SU-DHL-6 (cell line): ENCODE measurements around the gene EIF3F.

Experiments
- H2AFZ ChIP-seq: fragments of 200-600 bp; sonication (generic); 2 replicates; pipeline ENCODE4 v1.6.1; 2014; ENCODE audit warnings: low read depth, mild to moderate bottlenecking, moderate library complexity, mixed read lengths, antibody characterized with exemption, low read length; ENCODE audit not compliant: severe bottlenecking
- H3F3A ChIP-seq: fragments of 200-600 bp; shearing (Covaris generic); 2 replicates; pipeline ENCODE4 v1.6.0; 2016; ENCODE audit warnings: antibody characterized with exemption, mild to moderate bottlenecking; ENCODE audit not compliant: insufficient read depth
- H3K27ac ChIP-seq: fragments of 200-600 bp; sonication (generic); 2 replicates; pipeline ENCODE4 v1.5.1; 2016; ENCODE audit warnings: low read depth, mild to moderate bottlenecking, low read length, moderate library complexity, mixed read lengths
- H3K27me3 ChIP-seq: fragments of 200-600 bp; sonication (generic), shearing (Covaris generic); 2 replicates; pipeline ENCODE4 v1.6.0; 2014; ENCODE audit warnings: mild to moderate bottlenecking, low read length
- H3K36me3 ChIP-seq: fragments of 200-600 bp; sonication (generic); 2 replicates; pipeline ENCODE4 v1.6.1; 2014; ENCODE audit warnings: mild to moderate bottlenecking, low read length, mixed read lengths
- H3K4me2 ChIP-seq: fragments of 300-600, 200-600 bp; shearing (Covaris generic), sonication (generic); 2 replicates; pipeline ENCODE4 v1.6.0; 2014; ENCODE audit warnings: low read length, low read depth, mild to moderate bottlenecking; ENCODE audit not compliant: poor library complexity, severe bottlenecking
- H3K4me3 ChIP-seq: fragments of 200-600 bp; sonication (generic); 2 replicates; pipeline ENCODE4 v1.5.1; 2014; ENCODE audit warnings: antibody characterized with exemption, low read length, mild to moderate bottlenecking, mixed read lengths; ENCODE audit not compliant: insufficient read depth, poor library complexity, severe bottlenecking
- H3K79me2 ChIP-seq: fragments of 200-600 bp; sonication (generic); 2 replicates; pipeline ENCODE4 v1.6.1; 2014; ENCODE audit warnings: mild to moderate bottlenecking, low read length, moderate library complexity; ENCODE audit not compliant: insufficient read depth
- H3K9ac ChIP-seq: fragments of 200-600 bp; sonication (generic); 2 replicates; pipeline ENCODE4 v1.7.0; 2014; ENCODE audit warnings: mild to moderate bottlenecking, low read length
- H3K9me2 ChIP-seq: fragments of 200-600 bp; sonication (generic); replicated peaks from 2 replicates; pipeline ENCODE4 v1.6.1; 2014; ENCODE audit warnings: low read length; ENCODE audit not compliant: insufficient read depth
- H3K9me3 ChIP-seq: fragments of 200-600 bp; sonication (generic); 2 replicates; pipeline ENCODE4 v1.6.1; 2014; ENCODE audit warnings: low read length, mixed read lengths; ENCODE audit not compliant: insufficient read depth
- H4K20me1 ChIP-seq: fragments of 200-600 bp; sonication (generic); 2 replicates; pipeline ENCODE4 v1.6.1; 2014; ENCODE audit warnings: low read depth, mild to moderate bottlenecking, antibody characterized with exemption, low read length, moderate library complexity, mixed read lengths
- CTCF ChIP-seq: fragments of 200-600 bp; sonication (generic); IDR thresholded peaks from one replicate; pipeline ENCODE4 v1.5.1; 2017; ENCODE audit warnings: antibody characterized with exemption, mild to moderate bottlenecking, low read length, moderate library complexity; ENCODE audit not compliant: insufficient read depth, poor library complexity, severe bottlenecking
- EZH2phosphoT487 ChIP-seq: fragments of 200-600 bp; sonication (generic), shearing (Covaris generic); conservative IDR thresholded peaks from 2 replicates; pipeline ENCODE4 v1.6.1; 2018; ENCODE audit warnings: mild to moderate bottlenecking, antibody characterized with exemption, low read length, moderate library complexity, mixed read lengths

EIF3F gene

DNA sequence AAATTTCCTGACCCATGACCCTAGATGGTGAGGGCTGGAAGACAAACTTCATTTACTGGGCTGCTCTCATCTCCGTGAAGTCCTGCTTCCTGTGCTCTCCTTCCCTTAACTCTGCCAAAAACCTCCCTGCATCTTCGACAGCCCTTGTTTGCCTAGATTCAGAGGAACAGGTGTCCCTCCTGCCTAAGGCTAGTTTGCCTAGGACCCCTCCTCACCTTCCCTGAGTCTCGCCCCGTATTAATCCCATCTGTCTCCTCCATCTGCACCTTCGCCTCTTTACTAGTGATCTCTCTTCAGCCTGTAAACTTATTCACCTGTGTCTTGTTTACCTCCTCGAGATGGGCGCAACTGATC, 33.1 kb downstream of the EIF3F start:
- H3K36me3 ChIP-seq = no peaks in the 10 kb centered on the region
- no peak overlapping the region for H2AFZ ChIP-seq
- H3K9me2 ChIP-seq = no peaks in the 10 kb centered on the region
- H3K27me3 ChIP-seq = no peaks in the 10 kb centered on the region
- no peaks in the 10 kb centered on the region for H3K9me3 ChIP-seq
- H3K27ac ChIP-seq = no peak overlapping the region
- no peaks in the 10 kb centered on the region for H3F3A ChIP-seq
- TF ChIP-seq CTCF (no peak), EZH2phosphoT487 (no peak)
- H3K4me3 ChIP-seq = no peak overlapping the region
- H3K79me2 ChIP-seq = no peaks in the 10 kb centered on the region
- no peak overlapping the region for H3K4me2 ChIP-seq
- H4K20me1 ChIP-seq = no peaks in the 10 kb centered on the region
- H3K9ac ChIP-seq = no peak overlapping the region

- no peak overlapping the region for H3K9ac ChIP-seq
- H3K9me2 ChIP-seq = no peaks in the 10 kb centered on the region
- H3K36me3 ChIP-seq = no peaks in the 10 kb centered on the region
- no peak overlapping the region for H3K4me3 ChIP-seq
- H3K27me3 ChIP-seq = no peaks in the 10 kb centered on the region
- no peak overlapping the region for H3K4me2 ChIP-seq
- H2AFZ ChIP-seq = no peak overlapping the region
- H3F3A ChIP-seq = no peaks in the 10 kb centered on the region
- TF ChIP-seq CTCF = no peak
- no peak for TF ChIP-seq EZH2phosphoT487
- H3K79me2 ChIP-seq = no peaks in the 10 kb centered on the region
- H3K27ac ChIP-seq = no peak overlapping the region
- no peaks in the 10 kb centered on the region for H4K20me1 ChIP-seq
- H3K9me3 ChIP-seq = no peaks in the 10 kb centered on the region
Measured at GRCh38 chr11:8021920-8022319, 34.8 kb downstream of the EIF3F start.

DNA sequence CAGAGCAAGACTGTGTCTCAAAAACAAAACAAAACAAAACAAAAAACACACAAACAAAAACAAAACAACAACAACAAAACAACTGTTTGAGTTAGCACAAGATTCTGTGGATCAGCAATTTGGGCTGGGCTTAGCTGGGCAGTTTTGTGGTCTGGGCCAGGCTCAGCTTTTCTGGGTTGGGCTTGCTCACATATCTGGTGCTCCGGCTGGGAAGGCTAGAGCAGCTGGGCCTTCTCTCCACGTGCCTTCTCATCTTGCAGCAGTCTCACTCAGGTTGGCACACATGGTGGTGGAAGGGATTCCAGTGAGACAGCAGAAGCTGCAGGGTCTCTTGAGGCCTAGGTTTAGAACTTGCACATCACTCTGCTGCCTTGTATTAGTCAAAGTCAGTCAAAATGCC, 35.7 kb downstream of the EIF3F start:
- no peak overlapping the region for H3K27ac ChIP-seq
- H3K9me3 ChIP-seq = no peaks in the 10 kb centered on the region
- H3K4me2 ChIP-seq = no peak overlapping the region
- no peaks in the 10 kb centered on the region for H3K27me3 ChIP-seq
- TF ChIP-seq CTCF (no peak), EZH2phosphoT487 (no peak)
- H4K20me1 ChIP-seq = no peaks in the 10 kb centered on the region
- H3K36me3 ChIP-seq = no peaks in the 10 kb centered on the region
- no peak overlapping the region for H3K9ac ChIP-seq
- H3K4me3 ChIP-seq = no peak overlapping the region
- no peaks in the 10 kb centered on the region for H3K79me2 ChIP-seq
- no peaks in the 10 kb centered on the region for H3K9me2 ChIP-seq
- H2AFZ ChIP-seq = no peak overlapping the region
- no peaks in the 10 kb centered on the region for H3F3A ChIP-seq
